Esophagus muscularis mucosa (tissue), 4 donors: Measurements from ENCODE around the gene MTIF3. TPM values are rescaled to one million over a fixed set of nuclear protein-coding genes. Genes with fewer than 3 reads are reported as not detected.
A peak's percentile ranks its signal among the peaks of the same experiment; 100 is the strongest.

Source experiments
- DNase-seq: peaks from one replicate; pipeline ENCODE4 v3.0.0-alpha.2; 2017; ENCODE audit errors: extremely low spot score
- H3K27ac ChIP-seq, 4 donors: fragments of 200-600 bp; sonication (generic); replicated peaks in 1 of 4; 1 replicate in 3 of 4; 2 replicates in 1 of 4; pipeline ENCODE4 v1.5.1; 2016 to 2019; ENCODE audit warnings: mild to moderate bottlenecking in 1 of 4
- H3K27me3 ChIP-seq, 4 donors: fragments of 200-600 bp; sonication (generic); one replicate each; pipeline versions ENCODE4 v1.5.1 to v1.6.0; 2016 to 2019
- H3K36me3 ChIP-seq, 4 donors: fragments of 200-600 bp; sonication (generic); one replicate each; pipeline ENCODE4 v1.5.1; 2016 to 2019
- H3K4me1 ChIP-seq, 4 donors: fragments of 200-600 bp; sonication (generic); one replicate each; pipeline ENCODE4 v1.5.1; 2016 to 2019
- H3K4me3 ChIP-seq, 4 donors: fragments of 200-600 bp; sonication (generic); 1 replicate in 2 of 4; 2 replicates in 2 of 4; pipeline ENCODE4 v1.5.1; 2016 to 2019; ENCODE audit warnings: mild to moderate bottlenecking in 4 of 4, moderate library complexity in 1 of 4
- H3K9me3 ChIP-seq, 4 donors: fragments of 200-600 bp; sonication (generic); 1 replicate in 3 of 4; 2 replicates in 1 of 4; pipeline ENCODE4 v1.5.1; 2016 to 2019
- EP300 ChIP-seq: sonication (generic); formaldehyde crosslinking; IDR thresholded peaks from one replicate; pipeline ENCODE4 v1.6.1; 2017; ENCODE audit warnings: antibody characterized with exemption
- POLR2A ChIP-seq: fragments of 450-650 bp; IDR thresholded peaks from one replicate; pipeline ENCODE4 v1.6.1; 2017; ENCODE audit warnings: antibody characterized with exemption, moderate library complexity, mild to moderate bottlenecking, low read depth
- POLR2AphosphoS5 ChIP-seq, 2 donors: sonication (generic); formaldehyde crosslinking; IDR thresholded peaks; one replicate each; pipeline ENCODE4 v1.6.1; 2017; ENCODE audit warnings: antibody characterized with exemption in 2 of 2
- WGBS: methylation state at CpG from one replicate; pipeline ENCODE4 v1.1.5; 2018; 5-methylcytosine and 5-hydroxymethylcytosine counted together
- intact Hi-C: fragments of 100-400 bp; cut with DNase I; formaldehyde crosslinking; loops from one replicate; pipeline ENCODE4 v1.15.1; 2023
- total RNA-seq, 4 donors: library from RNA; depleted of rRNA; stranded (reverse); fragments of >200 nt; gene quantifications; one replicate each; pipeline versions ENCODE4 v1.1.0 to v1.2.1, GENCODE V29; 2016
- TF ChIP-seq, protein P1 (sequence below), 3 experiments: fragments of 200-600 bp in 2 of 3; fragments of 450-650 bp in 1 of 3; sonication (generic) in 2 of 3; IDR thresholded peaks; one replicate each; pipeline ENCODE4 v1.5.1; 2017 to 2019; ENCODE audit warnings: antibody characterized with exemption in 3 of 3, mild to moderate bottlenecking in 2 of 3, moderate library complexity in 1 of 3

MTIF3 gene
- total RNA-seq, 4 donors from 2014 or later = 45.1 to 86.6 (median 67.5) TPM

DNA sequence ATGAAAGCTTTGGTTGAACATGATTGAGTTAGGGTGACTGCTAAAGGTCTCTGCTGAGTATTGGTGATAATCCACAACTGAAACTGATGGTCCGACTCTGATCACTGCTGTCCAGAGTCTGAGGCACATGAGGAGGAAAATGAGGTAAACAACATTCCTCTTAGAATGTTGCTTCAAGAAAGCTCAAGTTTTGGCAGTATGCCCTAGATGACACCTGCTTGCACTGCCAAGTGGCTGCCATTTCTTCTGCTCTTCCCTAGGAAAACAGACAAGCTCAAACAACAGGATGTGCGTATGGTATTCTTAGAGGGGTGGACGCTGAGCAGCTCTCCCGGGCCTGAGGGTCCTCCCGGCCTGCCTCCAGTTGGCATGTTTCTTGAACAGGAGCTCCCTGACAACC lies 15.2 kb upstream of the MTIF3 start:
- intact Hi-C loops = no loop called here
- H3K36me3 ChIP-seq = no peaks in the 10 kb centered on the region
- no peaks in the 10 kb centered on the region for H3K27me3 ChIP-seq
- H3K4me3 ChIP-seq = no peak overlapping the region
- TF ChIP-seq POLR2AphosphoS5 (IDR thresholded peaks at IDR 0.05) (no peak), EP300 (no peak)
- H3K27ac ChIP-seq = no peak overlapping the region
- 20% methylated on average over 5 of the region's 5 CpGs for WGBS
- no peak for DNase-seq
- no peaks in the 10 kb centered on the region for H3K9me3 ChIP-seq
- peaks cover 0 to 18% (median 13%) of the 10 kb centered on the region in 4 donors for H3K4me1 ChIP-seq

DNA sequence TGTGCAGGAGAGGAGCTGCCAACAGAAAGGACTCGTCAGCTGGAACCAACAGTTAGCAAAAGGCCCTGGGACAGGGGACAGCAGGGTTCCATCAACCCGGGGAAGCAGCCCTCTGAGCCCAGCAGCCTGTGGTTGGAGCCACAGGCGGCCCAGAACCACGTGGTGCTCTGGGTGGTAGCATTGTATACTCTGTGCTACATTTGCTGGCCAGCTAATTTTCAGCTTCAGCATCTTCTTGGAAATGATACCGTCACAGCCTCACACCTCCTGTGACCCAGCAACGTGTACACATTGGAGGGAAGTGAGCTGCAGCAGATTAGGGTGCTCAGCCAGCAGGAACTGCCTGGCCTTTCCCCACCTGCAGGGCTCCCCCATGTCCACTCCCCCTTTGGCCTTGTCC lies 13.1 kb upstream of the MTIF3 start:
- Histone ChIP-seq H3K36me3 (no peaks in the 10 kb centered on the region), H3K4me3 (no peak overlapping the region), H3K27me3 (no peaks in the 10 kb centered on the region), H3K4me1 (peaks cover 0 to 18% (median 13%) of the 10 kb centered on the region in 4 donors), H3K9me3 (no peaks in the 10 kb centered on the region), H3K27ac (no peak overlapping the region)
- TF ChIP-seq, protein P1, sequence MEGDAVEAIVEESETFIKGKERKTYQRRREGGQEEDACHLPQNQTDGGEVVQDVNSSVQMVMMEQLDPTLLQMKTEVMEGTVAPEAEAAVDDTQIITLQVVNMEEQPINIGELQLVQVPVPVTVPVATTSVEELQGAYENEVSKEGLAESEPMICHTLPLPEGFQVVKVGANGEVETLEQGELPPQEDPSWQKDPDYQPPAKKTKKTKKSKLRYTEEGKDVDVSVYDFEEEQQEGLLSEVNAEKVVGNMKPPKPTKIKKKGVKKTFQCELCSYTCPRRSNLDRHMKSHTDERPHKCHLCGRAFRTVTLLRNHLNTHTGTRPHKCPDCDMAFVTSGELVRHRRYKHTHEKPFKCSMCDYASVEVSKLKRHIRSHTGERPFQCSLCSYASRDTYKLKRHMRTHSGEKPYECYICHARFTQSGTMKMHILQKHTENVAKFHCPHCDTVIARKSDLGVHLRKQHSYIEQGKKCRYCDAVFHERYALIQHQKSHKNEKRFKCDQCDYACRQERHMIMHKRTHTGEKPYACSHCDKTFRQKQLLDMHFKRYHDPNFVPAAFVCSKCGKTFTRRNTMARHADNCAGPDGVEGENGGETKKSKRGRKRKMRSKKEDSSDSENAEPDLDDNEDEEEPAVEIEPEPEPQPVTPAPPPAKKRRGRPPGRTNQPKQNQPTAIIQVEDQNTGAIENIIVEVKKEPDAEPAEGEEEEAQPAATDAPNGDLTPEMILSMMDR (IDR thresholded peaks at IDR 0.05) = no peak
- TF ChIP-seq EP300 (no peak), POLR2AphosphoS5 (IDR thresholded peaks at IDR 0.05) (no peak), POLR2A (no peak)
- WGBS = 72% methylated on average over 6 of the region's 6 CpGs
- intact Hi-C loops = no loop called here
- no peak for DNase-seq

DNA sequence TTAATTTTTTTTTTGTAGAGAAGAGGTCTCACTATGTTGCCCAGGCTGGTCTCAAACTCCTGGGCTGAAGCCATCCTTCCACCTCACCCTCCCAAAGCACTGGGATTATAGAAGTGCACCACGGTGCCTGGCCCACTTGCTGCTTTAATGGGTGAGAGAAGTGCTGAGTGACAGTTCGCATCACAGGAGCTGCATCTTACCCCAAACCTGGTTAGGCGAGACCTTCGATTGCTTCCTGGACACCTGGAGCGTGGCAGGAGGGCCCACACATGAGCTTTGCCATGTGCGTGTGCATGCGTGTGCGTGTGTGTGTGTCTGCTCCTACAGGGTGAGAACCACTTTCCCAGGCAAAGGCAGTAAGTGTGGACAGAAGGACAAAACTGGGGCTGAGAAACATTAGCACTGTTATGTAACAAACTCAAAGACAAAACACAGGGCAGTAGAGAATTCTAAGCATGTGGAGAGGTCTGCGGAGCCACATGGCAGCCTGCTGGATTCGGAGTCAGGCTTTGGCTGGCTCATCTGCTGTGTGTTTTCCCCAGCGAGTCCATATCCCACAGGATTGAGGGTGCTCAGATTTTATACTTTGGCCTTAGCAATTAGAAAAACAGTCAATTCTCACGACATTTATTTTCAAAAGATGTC lies 11.7 kb upstream of the MTIF3 start:
- no peak for DNase-seq
- intact Hi-C loops = no loop called here
- H3K9me3 ChIP-seq = no peaks in the 10 kb centered on the region
- H3K27ac ChIP-seq = peak overlapping the region in 1 of 4 donors; percentile 4
- H3K27me3 ChIP-seq = no peaks in the 10 kb centered on the region
- no peak for TF ChIP-seq POLR2AphosphoS5 (IDR thresholded peaks at IDR 0.05)
- TF ChIP-seq, protein P1 (IDR thresholded peaks at IDR 0.05) = no peak
- no peak for TF ChIP-seq EP300
- TF ChIP-seq POLR2A = no peak
- no peaks in the 10 kb centered on the region for H3K36me3 ChIP-seq
- peaks cover 0 to 18% (median 12%) of the 10 kb centered on the region in 4 donors for H3K4me1 ChIP-seq
- WGBS = 75% methylated on average over 12 of the region's 12 CpGs
- no peak overlapping the region for H3K4me3 ChIP-seq

DNA sequence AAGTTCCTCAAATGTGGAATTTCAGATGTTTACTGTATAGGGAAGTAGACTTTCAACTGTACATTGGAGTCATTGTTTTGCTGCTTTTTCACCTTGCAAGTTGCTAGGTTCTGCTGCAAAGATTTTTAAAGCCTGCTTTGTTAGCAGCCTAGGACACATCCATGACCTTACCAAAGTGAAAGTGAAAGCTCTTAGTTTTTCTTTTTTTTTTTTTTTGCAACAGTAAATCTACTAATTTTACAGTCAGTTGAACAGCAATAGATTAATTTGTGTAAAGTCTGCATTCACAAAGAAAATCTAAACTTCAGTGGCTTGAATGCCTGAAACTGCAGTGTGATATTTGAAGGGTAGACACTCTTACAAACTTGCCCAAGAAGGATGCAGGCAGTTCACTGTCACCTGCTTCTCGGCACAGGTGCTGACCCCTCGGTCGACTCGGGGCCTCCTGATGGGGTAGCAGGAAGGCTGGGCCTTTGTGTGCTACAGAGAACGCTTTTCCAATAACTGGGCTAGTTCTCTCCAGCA lies 5.0 kb upstream of the MTIF3 start:
- Histone ChIP-seq H3K9me3 (no peaks in the 10 kb centered on the region), H3K27ac (no peak overlapping the region), H3K4me1 (peaks cover 9 to 22% (median 17%) of the 10 kb centered on the region in 4 donors), H3K36me3 (no peaks in the 10 kb centered on the region), H3K27me3 (no peaks in the 10 kb centered on the region), H3K4me3 (peak overlapping the region; percentile 20 to 41 (median 30))
- WGBS = 31% methylated on average over 5 of the region's 5 CpGs
- intact Hi-C loops = loop anchor here (10.0 kb wide), 1 partner anchor 181 kb away; the partner anchor contains the start of gene RASL11A
- TF ChIP-seq, protein P1 (IDR thresholded peaks at IDR 0.05) = no peak
- TF ChIP-seq POLR2A = no peak
- no peak for TF ChIP-seq POLR2AphosphoS5 (IDR thresholded peaks at IDR 0.05)
- TF ChIP-seq EP300 = no peak
- no peak for DNase-seq

DNA sequence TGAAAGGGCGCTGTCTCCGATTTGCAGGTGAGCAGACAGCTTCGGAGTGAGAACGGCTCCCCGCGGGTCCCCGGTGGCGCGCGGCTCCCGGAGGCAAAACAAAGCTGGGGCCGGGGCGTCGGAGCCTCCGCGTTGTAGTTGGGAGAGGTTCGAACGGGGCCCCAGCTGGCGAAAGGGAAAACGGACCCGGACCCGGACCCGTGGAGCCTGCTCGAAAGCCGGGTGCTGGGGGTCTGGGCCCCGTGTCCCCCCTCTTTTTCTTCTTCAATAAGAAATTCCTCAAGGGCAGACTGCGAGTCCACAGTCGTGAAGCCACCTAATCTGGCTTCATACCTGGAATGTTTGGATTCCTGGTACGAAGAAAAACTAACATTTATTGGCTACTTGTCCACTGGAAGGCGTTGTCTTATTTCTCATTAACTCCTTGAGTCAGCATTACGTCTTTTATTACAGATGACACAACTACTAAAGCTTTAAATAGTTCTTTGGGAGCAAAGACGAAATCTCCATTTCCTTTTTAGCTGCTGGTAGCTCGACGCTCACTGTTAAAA lies 632 bp upstream of the MTIF3 start:
- intact Hi-C loops = loop anchor here (5.0 to 10.0 kb wide), 2 partner anchors 171 to 176 kb away; partner anchors contain the start of genes LNX2, POLR1D and RASL11A
- no peak for DNase-seq
- TF ChIP-seq POLR2AphosphoS5 (IDR thresholded peaks at IDR 0.05) (no peak), EP300 (no peak), POLR2A (no peak)
- TF ChIP-seq, protein P1 (IDR thresholded peaks at IDR 0.05) = no peak
- Histone ChIP-seq H3K27ac (peak overlapping the region; percentile 95 to 99 (median 98)), H3K9me3 (no peaks in the 10 kb centered on the region), H3K27me3 (no peaks in the 10 kb centered on the region), H3K36me3 (no peaks in the 10 kb centered on the region), H3K4me1 (peaks cover 36 to 47% (median 41%) of the 10 kb centered on the region in 4 donors), H3K4me3 (peak overlapping the region; percentile 84 to 93 (median 92))
- 3% methylated on average over 9 of the region's 34 CpGs for WGBS
